Measurements from ENCODE around the gene NKX2-2.

- TF ChIP-seq CTCF (IDR thresholded peaks at IDR 0.05; ENCODE audit: borderline replicate concordance, extremely low read depth, low read length, poor library complexity, severe bottlenecking) (no peak), EZH2 (IDR thresholded peaks at IDR 0.05; ENCODE audit: borderline replicate concordance, low read depth, low read length, severe bottlenecking) (no peak)
Measured at GRCh38 chr20:21513181-21513663, 642 bp downstream of the NKX2-2 start.

Data from DND-41 (cell line).